HG03432 (cell line): ENCODE results near the gene NCK1.
"Not testable (repeated sequence)": the region's sequence is repeated elsewhere in the genome, so short reads cannot be mapped to it uniquely, and the experiment has no call there.

Source experiments
- ATAC-seq: cut with Tn5 transposase; IDR thresholded peaks from one replicate; pipeline ENCODE4 v1.9.1; 2021; ENCODE audit warnings: mild to moderate bottlenecking, moderate library complexity; ENCODE audit not compliant: unreplicated experiment

Gene NCK1

GRCh38 chr3:136982520-136983138 lies 120.6 kb downstream of the NCK1 start:
- no peak for ATAC-seq

- no peak for ATAC-seq
Measured at GRCh38 chr3:136984837-136985236, 122.8 kb downstream of the NCK1 start.

- not testable (repeated sequence) for ATAC-seq
Measured at GRCh38 chr3:136987398-136987980, 125.5 kb downstream of the NCK1 start.

- ATAC-seq: no peak
Measured at GRCh38 chr3:136988651-136989050, 126.6 kb downstream of the NCK1 start.

GRCh38 chr3:136989781-136990524 lies 127.9 kb downstream of the NCK1 start:
- ATAC-seq: no peak

- ATAC-seq: no peak
Measured at GRCh38 chr3:136990826-136991225, 128.8 kb downstream of the NCK1 start.

- no peak for ATAC-seq
Measured at GRCh38 chr3:136992115-136992514, 130.1 kb downstream of the NCK1 start.

- no peak for ATAC-seq
Measured at GRCh38 chr3:136994772-136995516, 132.9 kb downstream of the NCK1 start.

GRCh38 chr3:136995652-136996051 lies 133.6 kb downstream of the NCK1 start:
- ATAC-seq: no peak
